SK-N-SH (cell line): ENCODE measurements around the gene RNF138. TPM values are rescaled to one million over a fixed set of nuclear protein-coding genes. Genes with fewer than 3 reads are reported as not detected.

Source experiments
- CTCF ChIA-PET: fragments of 300-600, 350-600 bp; formaldehyde crosslinking; extraction: SDS; loops from one replicate; lab custom pipeline; 2021; lab: Yijun Ruan, JAX
- POLR2A ChIA-PET: fragments of 350-600 bp; sonication (Branson Sonifier 250); formaldehyde crosslinking; extraction: SDS; loops from one replicate; lab custom pipeline; 2020; ENCODE audit warnings: antibody characterized with exemption, inconsistent platforms; lab: Yijun Ruan, JAX
- DNase-seq: peaks from one replicate; pipeline ENCODE4 v3.0.0; 2012
- H2AFZ ChIP-seq: fragments of 200-600 bp; sonication (generic); 2 replicates; pipeline ENCODE4 v1.8.1; 2016; ENCODE audit warnings: antibody characterized with exemption, mild to moderate bottlenecking, low read depth
- H3F3A ChIP-seq: fragments of 200-600 bp; sonication (generic); replicated peaks from 2 replicates; pipeline ENCODE3; 2016; ENCODE audit warnings: antibody characterized with exemption, mild to moderate bottlenecking; ENCODE audit not compliant: insufficient read depth
- H3K27ac ChIP-seq, 2 experiments: fragments of 200-500 bp in 1 of 2; fragments of 200-600 bp in 1 of 2; sonication (Bioruptor generic) in 1 of 2; sonication (generic), shearing (Covaris generic) in 1 of 2; 2 replicates each; pipeline versions ENCODE4 v1.5.1 to v1.6.1; 2014 to 2016; ENCODE audit warnings: low read depth in 2 of 2, inconsistent platforms in 1 of 2, low read length in 1 of 2, mild to moderate bottlenecking in 1 of 2, mixed read lengths in 1 of 2
- H3K27me3 ChIP-seq: fragments of 200-600 bp; sonication (generic), shearing (Covaris generic); 2 replicates; pipeline ENCODE4 v1.6.1; 2016; ENCODE audit warnings: mixed run types; ENCODE audit not compliant: insufficient read depth
- H3K36me3 ChIP-seq, 2 experiments: fragments of 200-500 bp in 1 of 2; fragments of 200-600 bp in 1 of 2; sonication (Bioruptor generic) in 1 of 2; sonication (generic) in 1 of 2; replicated peaks in 1 of 2; 2 replicates each; pipeline versions ENCODE3 to v1.5.1; 2014 to 2016; ENCODE audit warnings: low read length in 1 of 2, mild to moderate bottlenecking in 1 of 2; ENCODE audit not compliant: insufficient read depth in 2 of 2, control insufficient read depth in 1 of 2
- H3K4me1 ChIP-seq, 2 experiments: fragments of 200-500 bp in 1 of 2; fragments of 200-600 bp in 1 of 2; sonication (Bioruptor generic) in 1 of 2; sonication (generic), shearing (Covaris generic) in 1 of 2; 2 replicates each; pipeline versions ENCODE4 v1.5.1 to v1.6.1; 2014 to 2016; ENCODE audit warnings: low read depth in 1 of 2, low read length in 1 of 2, mixed run types in 1 of 2; ENCODE audit not compliant: insufficient read depth in 2 of 2, control insufficient read depth in 1 of 2
- H3K4me2 ChIP-seq: fragments of 200-600 bp; sonication (generic), shearing (Covaris generic); 2 replicates; pipeline ENCODE4 v1.6.1; 2017; ENCODE audit warnings: mixed run types
- H3K4me3 ChIP-seq, 2 experiments: fragments of 200-500 bp in 1 of 2; fragments of 200-600 bp in 1 of 2; sonication (Bioruptor generic) in 1 of 2; sonication (generic), shearing (Covaris generic) in 1 of 2; 2 replicates each; pipeline versions ENCODE4 v1.5.1 to v1.8.1; 2014 to 2016; ENCODE audit warnings: low read depth in 2 of 2, inconsistent platforms in 1 of 2, low read length in 1 of 2, mild to moderate bottlenecking in 1 of 2, mixed read lengths in 1 of 2, moderate library complexity in 1 of 2
- H3K79me2 ChIP-seq: fragments of 200-600 bp; sonication (generic); 2 replicates; pipeline ENCODE4 v1.8.1; 2017; ENCODE audit warnings: mild to moderate bottlenecking; ENCODE audit not compliant: insufficient read depth
- H3K9ac ChIP-seq: fragments of 200-600 bp; sonication (generic); 2 replicates; pipeline ENCODE4 v1.6.1; 2017; ENCODE audit warnings: mixed run types
- H3K9me2 ChIP-seq: fragments of 200-600 bp; sonication (generic); 2 replicates; pipeline ENCODE4 v1.6.1; 2017; ENCODE audit warnings: mixed run types
- H3K9me3 ChIP-seq: fragments of 200-600 bp; sonication (generic); 2 replicates; pipeline ENCODE4 v1.6.1; 2017; ENCODE audit warnings: mixed run types, mild to moderate bottlenecking, moderate library complexity
- H4K20me1 ChIP-seq: fragments of 200-600 bp; sonication (generic); 2 replicates; pipeline ENCODE4 v1.6.1; 2017; ENCODE audit warnings: mild to moderate bottlenecking, mixed run types; ENCODE audit not compliant: insufficient read depth
- CHD2 ChIP-seq: fragments of 150-350 bp; IDR thresholded peaks from 2 replicates; pipeline ENCODE4 v1.6.1; 2018; ENCODE audit warnings: low read length; ENCODE audit not compliant: partially characterized antibody
- ELF1 ChIP-seq: IDR thresholded peaks from 2 replicates; pipeline ENCODE4 v1.4.0; 2012
- EP300 ChIP-seq, 2 experiments: IDR thresholded peaks; 2 replicates each; pipeline versions ENCODE4 v1.4.0 to v1.6.1; 2012; ENCODE audit warnings: borderline replicate concordance in 1 of 2, low read depth in 1 of 2, low read length in 1 of 2
- EZH2phosphoT487 ChIP-seq: fragments of 200-600 bp; sonication (generic); IDR thresholded peaks from 2 replicates; pipeline ENCODE4 v1.6.1; 2017; ENCODE audit warnings: low read depth, mixed run types, mild to moderate bottlenecking, antibody characterized with exemption, moderate library complexity, borderline replicate concordance
- FOSL2 ChIP-seq: IDR thresholded peaks from 2 replicates; pipeline ENCODE4 v1.4.0; 2012; ENCODE audit warnings: low read depth, mild to moderate bottlenecking, moderate library complexity, borderline replicate concordance
- FOXM1 ChIP-seq: IDR thresholded peaks from 2 replicates; pipeline ENCODE4 v1.4.0; 2012; ENCODE audit warnings: low read depth, mild to moderate bottlenecking
- NFIC ChIP-seq: IDR thresholded peaks from 2 replicates; pipeline ENCODE4 v1.4.0; 2012; ENCODE audit warnings: borderline replicate concordance
- NRF1 ChIP-seq: IDR thresholded peaks from 2 replicates; pipeline ENCODE4 v1.6.1; 2012; ENCODE audit warnings: low read depth, mild to moderate bottlenecking, low read length
- RCOR1 ChIP-seq: fragments of 150-350 bp; IDR thresholded peaks from 2 replicates; pipeline ENCODE4 v1.6.1; 2017; ENCODE audit warnings: antibody characterized with exemption, low read length
- RXRA ChIP-seq: IDR thresholded peaks from 2 replicates; pipeline ENCODE4 v1.4.0; 2012; ENCODE audit warnings: low read depth, mild to moderate bottlenecking, borderline replicate concordance
- SIN3A ChIP-seq: IDR thresholded peaks from 2 replicates; pipeline ENCODE4 v1.6.1; 2012; ENCODE audit warnings: low read depth, mild to moderate bottlenecking, low read length, moderate library complexity, borderline replicate concordance
- SMC3 ChIP-seq: IDR thresholded peaks from 2 replicates; pipeline ENCODE4 v1.6.1; 2012; ENCODE audit warnings: low read depth, low read length, improper control_type of control experiment
- YY1 ChIP-seq: IDR thresholded peaks from 2 replicates; pipeline ENCODE4 v1.4.0; 2012; ENCODE audit warnings: low read depth, mild to moderate bottlenecking
- WGBS: methylation state at CpG from one replicate; pipeline ENCODE4 v1.1.6; 2017; ENCODE audit warnings: low lambda C conversion rate; 5-methylcytosine and 5-hydroxymethylcytosine counted together
- polyA plus RNA-seq, 3 experiments: library from polyadenylated mRNA; depleted of rRNA; stranded (reverse); fragments of >200 nt; gene quantifications; 2 replicates each; pipeline ENCODE4 v1.2.3, GENCODE V29; 2012
- TF ChIP-seq, protein P1 (sequence below): fragments of 150-350 bp; IDR thresholded peaks from 2 replicates; pipeline ENCODE4 v1.6.1; 2017; ENCODE audit warnings: antibody characterized with exemption, low read length, low read depth, borderline replicate concordance
- TF ChIP-seq, protein P2 (sequence below): IDR thresholded peaks from 2 replicates; pipeline ENCODE4; 2012
- TF ChIP-seq, protein P3 (sequence below): IDR thresholded peaks from 2 replicates; pipeline ENCODE4 v1.6.1; 2012; ENCODE audit warnings: mild to moderate bottlenecking, low read depth, low read length, moderate library complexity

The RNF138 gene
- polyA plus RNA-seq, 1 of the 3 experiments (the other 2 are of a cell fraction) = 22.3 TPM

DNA sequence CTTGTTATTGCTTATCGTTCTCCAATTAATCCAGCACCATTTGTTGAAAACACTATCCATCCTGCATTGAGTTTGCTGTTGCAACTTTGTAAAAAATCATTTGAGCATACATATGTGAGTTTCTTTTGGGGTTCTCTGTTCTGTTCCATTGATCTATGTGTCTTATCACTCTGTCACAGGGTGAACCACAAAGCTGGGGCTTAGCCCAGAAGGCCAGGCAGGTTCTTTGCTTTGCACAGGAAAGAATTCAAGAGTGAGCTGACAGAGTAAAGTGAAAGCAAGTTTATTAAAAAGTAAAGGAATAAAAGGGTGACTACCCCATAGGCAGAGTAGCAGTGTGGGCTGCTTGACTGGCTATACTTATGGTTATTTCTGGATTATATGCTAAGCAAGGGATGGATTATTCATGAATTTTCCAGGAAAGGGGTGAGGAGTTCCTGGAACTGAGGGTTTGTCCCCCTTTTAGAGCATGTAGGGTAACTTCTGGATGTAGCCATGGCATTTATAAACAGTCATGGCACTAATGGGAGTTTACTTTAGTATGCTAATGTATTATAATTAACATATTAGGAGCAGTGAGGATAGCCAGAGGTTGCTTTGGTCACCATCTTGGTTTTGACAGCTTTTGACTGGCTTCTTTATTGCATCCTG, 46.8 kb downstream of the RNF138 start:
- 97% methylated on average over 1 of the region's 1 CpG for WGBS
- H3K9me2 ChIP-seq = no peaks in the 10 kb centered on the region
- no peaks in the 10 kb centered on the region for H3K79me2 ChIP-seq
- no peak overlapping the region for H3K4me2 ChIP-seq
- H3K36me3 ChIP-seq = no peaks in the 10 kb centered on the region
- CTCF ChIA-PET = no interaction called here
- TF ChIP-seq, protein P1, sequence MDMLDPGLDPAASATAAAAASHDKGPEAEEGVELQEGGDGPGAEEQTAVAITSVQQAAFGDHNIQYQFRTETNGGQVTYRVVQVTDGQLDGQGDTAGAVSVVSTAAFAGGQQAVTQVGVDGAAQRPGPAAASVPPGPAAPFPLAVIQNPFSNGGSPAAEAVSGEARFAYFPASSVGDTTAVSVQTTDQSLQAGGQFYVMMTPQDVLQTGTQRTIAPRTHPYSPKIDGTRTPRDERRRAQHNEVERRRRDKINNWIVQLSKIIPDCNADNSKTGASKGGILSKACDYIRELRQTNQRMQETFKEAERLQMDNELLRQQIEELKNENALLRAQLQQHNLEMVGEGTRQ = no peak
- TF ChIP-seq CHD2 = no peak
- TF ChIP-seq EZH2phosphoT487 = no peak
- no peak for TF ChIP-seq FOXM1
- no peak for TF ChIP-seq SIN3A
- no peak for TF ChIP-seq YY1
- no peak for TF ChIP-seq ELF1
- TF ChIP-seq NFIC = no peak
- no peaks in the 10 kb centered on the region for H3K27me3 ChIP-seq
- H3F3A ChIP-seq = peaks cover 5% of the 10 kb centered on the region
- H3K9me3 ChIP-seq = no peaks in the 10 kb centered on the region
- no peak for DNase-seq
- POLR2A ChIA-PET = no interaction called here
- no peak overlapping the region for H3K4me3 ChIP-seq
- no peak overlapping the region for H2AFZ ChIP-seq
- H4K20me1 ChIP-seq = no peaks in the 10 kb centered on the region
- no peaks in the 10 kb centered on the region for H3K4me1 ChIP-seq
- no peak overlapping the region for H3K27ac ChIP-seq
- H3K9ac ChIP-seq = no peak overlapping the region

DNA sequence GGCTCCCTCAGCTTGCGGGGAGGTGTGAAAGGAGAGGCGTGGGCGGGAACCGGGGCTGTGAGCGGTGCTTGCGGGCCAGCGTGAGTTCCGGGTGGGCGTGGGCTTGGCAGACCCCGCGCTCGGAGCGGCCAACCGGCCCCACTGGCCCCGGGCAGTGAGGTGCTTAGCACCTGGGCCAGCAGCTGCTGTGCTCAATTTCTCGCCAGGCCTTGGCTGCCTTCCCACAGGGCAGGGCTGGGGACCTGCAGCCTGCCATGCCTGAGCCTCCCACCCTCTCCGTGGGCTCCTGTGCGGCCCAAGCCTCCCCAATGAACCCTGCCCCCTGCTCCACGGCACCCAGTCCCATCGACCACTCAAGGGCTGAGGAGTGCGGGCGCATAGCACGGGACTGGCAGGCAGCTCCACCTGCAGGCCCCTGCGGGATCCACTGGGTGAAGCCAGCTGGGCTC, 48.2 kb downstream of the RNF138 start:
- Histone ChIP-seq H3F3A (peaks cover 5% of the 10 kb centered on the region), H3K9me2 (no peaks in the 10 kb centered on the region), H3K4me1 (no peaks in the 10 kb centered on the region), H3K27me3 (no peaks in the 10 kb centered on the region), H2AFZ (no peak overlapping the region), H3K4me3 (no peak overlapping the region), H3K9me3 (no peaks in the 10 kb centered on the region), H4K20me1 (no peaks in the 10 kb centered on the region), H3K79me2 (no peaks in the 10 kb centered on the region), H3K36me3 (no peaks in the 10 kb centered on the region), H3K4me2 (no peak overlapping the region), H3K9ac (no peak overlapping the region), H3K27ac (no peak overlapping the region)
- DNase-seq = no peak
- POLR2A ChIA-PET = no interaction called here
- CTCF ChIA-PET = interaction anchor here (1.0 kb wide), 1 partner anchor 18 kb away, joined by 5 read pairs; no protein-coding TSS in a partner anchor
- WGBS = 95% methylated on average over 7 of the region's 24 CpGs
- no peak for TF ChIP-seq EZH2phosphoT487
- no peak for TF ChIP-seq RXRA

DNA sequence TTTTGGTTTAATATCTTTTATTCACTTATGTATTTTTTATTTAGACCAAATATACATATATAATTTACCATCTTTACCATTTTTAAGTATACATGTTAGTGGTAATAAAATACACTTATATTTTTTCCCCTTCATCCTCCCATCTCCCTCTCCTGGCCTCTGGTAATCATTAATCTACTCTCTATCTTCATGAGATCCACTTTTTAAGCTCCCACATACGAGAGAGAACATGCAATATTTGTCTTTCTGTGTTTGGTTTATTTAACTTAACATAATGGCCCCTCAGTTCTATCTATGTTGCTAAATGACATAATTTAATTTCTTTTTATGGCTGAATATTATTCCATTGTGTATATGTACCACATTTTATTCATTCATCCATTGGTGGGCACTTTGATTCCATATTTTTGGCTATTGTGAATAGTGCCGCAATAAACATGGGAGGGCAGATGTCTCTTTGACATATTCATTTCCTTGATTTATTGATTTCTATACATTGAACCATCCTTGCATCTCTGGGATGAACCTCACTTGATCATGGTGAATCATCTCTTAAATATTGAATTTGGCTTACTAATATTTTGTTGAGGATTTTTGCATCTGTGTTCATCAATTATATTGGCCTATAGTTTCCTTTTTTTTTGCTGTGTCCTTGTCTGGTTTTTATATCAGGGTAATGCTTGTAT, 56.7 kb downstream of the RNF138 start:
- POLR2A ChIA-PET = no interaction called here
- TF ChIP-seq, protein P2, sequence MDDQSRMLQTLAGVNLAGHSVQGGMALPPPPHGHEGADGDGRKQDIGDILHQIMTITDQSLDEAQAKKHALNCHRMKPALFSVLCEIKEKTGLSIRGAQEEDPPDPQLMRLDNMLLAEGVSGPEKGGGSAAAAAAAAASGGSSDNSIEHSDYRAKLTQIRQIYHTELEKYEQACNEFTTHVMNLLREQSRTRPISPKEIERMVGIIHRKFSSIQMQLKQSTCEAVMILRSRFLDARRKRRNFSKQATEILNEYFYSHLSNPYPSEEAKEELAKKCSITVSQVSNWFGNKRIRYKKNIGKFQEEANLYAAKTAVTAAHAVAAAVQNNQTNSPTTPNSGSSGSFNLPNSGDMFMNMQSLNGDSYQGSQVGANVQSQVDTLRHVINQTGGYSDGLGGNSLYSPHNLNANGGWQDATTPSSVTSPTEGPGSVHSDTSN = no peak
- no peak for TF ChIP-seq SMC3
- no peak for TF ChIP-seq FOSL2
- no peak for TF ChIP-seq NRF1
- TF ChIP-seq RCOR1 = no peak
- no peak for TF ChIP-seq EP300 (IDR thresholded peaks at IDR 0.05; ENCODE audit: borderline replicate concordance in 1 of 2, low read depth in 1 of 2, low read length in 1 of 2)
- TF ChIP-seq RXRA = no peak
- no peak for TF ChIP-seq YY1
- TF ChIP-seq, protein P3, sequence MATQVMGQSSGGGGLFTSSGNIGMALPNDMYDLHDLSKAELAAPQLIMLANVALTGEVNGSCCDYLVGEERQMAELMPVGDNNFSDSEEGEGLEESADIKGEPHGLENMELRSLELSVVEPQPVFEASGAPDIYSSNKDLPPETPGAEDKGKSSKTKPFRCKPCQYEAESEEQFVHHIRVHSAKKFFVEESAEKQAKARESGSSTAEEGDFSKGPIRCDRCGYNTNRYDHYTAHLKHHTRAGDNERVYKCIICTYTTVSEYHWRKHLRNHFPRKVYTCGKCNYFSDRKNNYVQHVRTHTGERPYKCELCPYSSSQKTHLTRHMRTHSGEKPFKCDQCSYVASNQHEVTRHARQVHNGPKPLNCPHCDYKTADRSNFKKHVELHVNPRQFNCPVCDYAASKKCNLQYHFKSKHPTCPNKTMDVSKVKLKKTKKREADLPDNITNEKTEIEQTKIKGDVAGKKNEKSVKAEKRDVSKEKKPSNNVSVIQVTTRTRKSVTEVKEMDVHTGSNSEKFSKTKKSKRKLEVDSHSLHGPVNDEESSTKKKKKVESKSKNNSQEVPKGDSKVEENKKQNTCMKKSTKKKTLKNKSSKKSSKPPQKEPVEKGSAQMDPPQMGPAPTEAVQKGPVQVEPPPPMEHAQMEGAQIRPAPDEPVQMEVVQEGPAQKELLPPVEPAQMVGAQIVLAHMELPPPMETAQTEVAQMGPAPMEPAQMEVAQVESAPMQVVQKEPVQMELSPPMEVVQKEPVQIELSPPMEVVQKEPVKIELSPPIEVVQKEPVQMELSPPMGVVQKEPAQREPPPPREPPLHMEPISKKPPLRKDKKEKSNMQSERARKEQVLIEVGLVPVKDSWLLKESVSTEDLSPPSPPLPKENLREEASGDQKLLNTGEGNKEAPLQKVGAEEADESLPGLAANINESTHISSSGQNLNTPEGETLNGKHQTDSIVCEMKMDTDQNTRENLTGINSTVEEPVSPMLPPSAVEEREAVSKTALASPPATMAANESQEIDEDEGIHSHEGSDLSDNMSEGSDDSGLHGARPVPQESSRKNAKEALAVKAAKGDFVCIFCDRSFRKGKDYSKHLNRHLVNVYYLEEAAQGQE = no peak

More for the DNA sequence above, 56.7 kb downstream of the RNF138 start:
- Histone ChIP-seq H2AFZ (no peak overlapping the region), H3K9ac (no peak overlapping the region), H3K4me1 (no peaks in the 10 kb centered on the region), H3K4me3 (no peak overlapping the region), H3K79me2 (no peaks in the 10 kb centered on the region), H4K20me1 (no peaks in the 10 kb centered on the region), H3K9me3 (no peaks in the 10 kb centered on the region), H3F3A (no peaks in the 10 kb centered on the region), H3K27me3 (no peaks in the 10 kb centered on the region), H3K4me2 (no peak overlapping the region), H3K9me2 (no peaks in the 10 kb centered on the region), H3K36me3 (no peaks in the 10 kb centered on the region), H3K27ac (no peak overlapping the region)
- DNase-seq = no peak
- 8% methylated on average over 2 of the region's 2 CpGs for WGBS
- CTCF ChIA-PET = interaction anchor here (2.9 kb wide), 1 partner anchor 10 kb away, joined by 11 read pairs; no protein-coding TSS in a partner anchor
